COLO829 (cell line): ENCODE measurements around the gene STK32B.

Experiments
- DNase-seq: peaks from one replicate; pipeline ENCODE4 v3.0.0; 2012; ENCODE audit warnings: low spot score

Gene STK32B

DNA sequence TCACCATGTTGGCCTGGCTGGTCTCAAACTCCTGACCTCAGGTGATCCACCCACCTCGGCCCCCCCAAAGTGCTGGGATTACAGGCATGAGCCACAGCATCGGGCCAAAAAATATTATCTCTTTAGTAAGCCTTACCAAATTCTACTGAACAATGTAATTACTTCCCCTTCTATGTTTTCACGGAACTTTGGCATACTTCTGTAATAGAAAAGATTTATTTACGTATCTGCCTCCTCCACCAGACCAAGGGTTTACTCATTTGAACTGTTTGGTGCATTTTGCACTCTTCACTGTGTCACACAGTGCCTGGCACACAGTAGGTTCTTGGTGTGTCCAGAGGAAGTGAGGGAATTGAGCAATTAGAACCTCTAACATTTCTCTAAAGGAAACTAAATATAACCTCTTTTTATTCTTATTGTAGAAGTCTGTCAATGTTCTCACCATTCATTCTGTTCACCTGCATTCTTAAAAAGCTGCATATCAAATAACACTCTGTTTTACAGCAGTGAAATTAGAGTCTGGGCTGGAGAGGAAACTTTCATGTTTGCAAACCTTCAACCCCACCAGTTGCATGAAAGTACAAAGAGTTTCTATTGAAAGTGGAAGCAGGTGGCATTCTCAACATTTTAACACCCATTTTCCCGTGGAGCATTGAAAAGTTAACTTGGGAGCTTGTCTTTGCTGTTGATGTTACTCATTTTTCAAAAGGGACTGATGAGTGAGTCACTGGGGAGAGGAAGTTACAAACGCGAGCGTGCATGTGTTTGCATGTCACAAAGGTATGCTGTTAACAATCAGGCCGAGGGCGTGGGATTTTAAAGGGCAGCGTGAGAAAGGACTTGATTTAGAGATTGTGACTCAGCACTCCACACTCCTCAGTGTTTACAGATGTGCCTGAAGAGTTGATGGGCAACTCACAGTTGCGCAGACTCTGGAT, 314.1 kb downstream of the STK32B start:
- DNase-seq: peak; percentile 58

DNA sequence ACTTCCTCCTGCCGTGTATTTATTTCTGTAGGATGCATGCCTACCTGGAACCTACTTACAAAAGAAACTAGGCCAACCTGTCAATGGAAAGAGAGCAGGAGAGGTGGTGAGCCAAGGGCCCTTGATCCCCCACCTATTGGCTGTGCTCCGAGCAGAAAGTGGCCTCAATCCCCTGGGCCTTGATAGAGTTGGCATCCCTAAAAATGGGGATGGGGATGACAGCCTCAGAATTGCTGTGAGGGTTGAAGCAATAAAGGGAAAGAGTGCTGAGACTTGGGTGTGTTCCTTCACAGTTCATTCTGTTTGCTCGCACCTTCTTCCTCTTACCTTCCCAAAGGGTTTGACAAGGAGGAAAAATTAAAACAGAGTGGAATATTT, 314.7 kb downstream of the STK32B start:
- DNase-seq: no peak

DNA sequence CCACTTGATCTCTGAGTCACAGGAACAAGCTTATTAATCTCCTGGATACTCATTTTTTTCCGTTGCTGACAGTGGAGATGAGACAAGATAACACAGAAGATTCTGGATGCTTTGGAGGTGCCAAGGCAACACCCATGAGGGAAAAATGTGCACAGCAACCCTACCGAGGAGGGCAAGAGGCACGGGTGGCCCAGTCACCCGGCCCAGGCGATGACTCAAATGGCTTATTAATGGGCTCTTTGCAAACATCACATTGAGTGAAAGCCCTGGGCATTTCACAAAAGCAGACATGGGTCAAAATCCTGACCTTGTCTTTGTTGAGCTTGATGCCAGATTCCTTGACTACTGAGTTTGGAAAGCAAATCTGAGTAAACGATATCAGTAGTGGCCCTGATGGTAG, 315.1 kb downstream of the STK32B start:
- peak; percentile 29 for DNase-seq

DNA sequence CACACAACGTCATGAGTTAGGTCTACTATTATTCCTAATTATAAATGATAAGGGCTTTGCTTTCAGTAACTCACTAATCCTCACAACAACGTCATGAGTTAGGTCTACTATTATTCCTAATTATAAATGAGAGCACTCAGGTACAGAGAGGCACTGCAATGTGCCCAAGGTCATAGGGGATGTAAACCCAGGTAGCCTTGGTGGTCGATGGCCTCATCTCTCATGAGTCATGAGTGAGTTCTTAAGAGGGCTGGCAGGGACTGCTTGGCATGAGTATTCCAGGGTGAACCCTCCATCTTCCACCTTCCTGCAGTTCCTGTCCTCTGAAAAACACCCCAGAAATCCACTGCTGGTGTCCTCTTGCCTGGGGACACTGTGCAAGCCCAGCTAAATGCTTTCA, 317.1 kb downstream of the STK32B start:
- DNase-seq: no peak

DNA sequence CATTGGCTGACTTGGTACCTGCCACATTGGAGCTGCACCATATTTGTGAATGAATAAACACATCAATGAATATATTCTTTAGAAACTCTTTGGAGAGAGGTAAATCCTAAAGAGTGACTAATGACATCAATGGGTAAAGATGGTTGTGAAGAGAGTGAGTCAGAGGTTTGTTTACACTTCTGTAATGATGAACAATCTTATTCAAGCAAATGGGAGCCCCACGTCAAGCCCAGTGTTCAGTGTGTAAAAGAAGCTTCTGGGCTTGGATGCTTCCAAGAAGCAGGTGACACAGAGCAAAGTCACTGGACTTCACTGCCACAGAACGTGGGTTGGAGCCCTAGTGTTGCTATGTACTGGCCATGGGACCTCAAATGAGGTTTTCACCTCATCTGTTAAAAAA, 319.0 kb downstream of the STK32B start:
- peak; percentile 22 for DNase-seq

DNA sequence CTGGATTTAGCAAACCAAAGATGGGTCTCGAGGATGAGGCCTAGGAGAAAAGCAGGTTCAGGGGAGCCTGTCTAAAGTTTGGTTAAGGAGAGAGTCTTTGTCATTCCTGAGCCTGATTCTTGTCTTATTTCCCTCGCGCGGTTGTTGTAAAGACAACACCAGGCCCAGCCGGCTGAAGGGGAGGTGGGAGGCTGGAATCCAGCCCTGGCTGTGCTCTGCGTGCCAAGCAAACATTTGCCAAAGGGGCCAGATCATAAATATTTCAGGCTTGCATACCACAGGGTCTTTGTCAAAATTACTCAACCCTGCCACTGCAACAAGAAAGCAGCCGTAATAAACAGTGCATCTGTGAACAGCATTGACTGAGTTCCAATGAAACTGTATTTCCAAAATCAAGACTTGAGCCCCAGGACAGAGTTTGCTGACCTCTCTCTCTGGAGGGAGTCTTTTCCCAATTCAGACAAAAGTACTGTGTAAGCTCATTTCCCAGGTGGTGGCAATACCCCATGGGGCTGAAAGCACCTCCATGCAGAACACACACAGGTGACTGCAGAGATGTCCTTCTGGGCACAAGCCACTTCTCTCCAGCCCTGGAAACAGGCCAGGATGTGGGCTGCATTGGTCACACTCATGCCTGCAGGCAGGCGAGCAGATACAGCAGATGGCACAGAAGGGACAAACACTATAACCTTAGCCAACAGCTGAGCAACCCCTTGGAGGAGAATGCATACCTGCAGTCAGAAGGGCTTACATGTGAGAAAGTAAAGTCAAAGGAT, 320.3 kb downstream of the STK32B start:
- no peak for DNase-seq

DNA sequence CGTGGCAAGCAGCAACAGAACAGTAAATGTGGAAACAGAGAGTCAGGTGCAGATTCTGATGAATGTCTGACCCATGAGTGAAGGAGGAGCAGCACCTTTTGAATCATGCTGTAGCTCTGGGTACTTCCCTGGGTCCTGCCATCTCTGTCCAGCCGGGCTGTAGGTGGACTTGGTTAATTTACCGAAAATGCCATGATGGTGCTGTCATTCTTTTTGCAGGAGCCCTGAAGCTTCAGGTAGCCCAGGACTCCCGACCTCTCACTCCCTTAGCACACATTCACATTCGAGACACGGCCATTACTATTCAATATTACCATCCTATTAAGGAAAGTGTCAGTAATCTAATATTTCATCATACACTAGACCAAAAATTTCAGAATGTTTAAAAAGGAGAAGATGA, 320.9 kb downstream of the STK32B start:
- DNase-seq: no peak

DNA sequence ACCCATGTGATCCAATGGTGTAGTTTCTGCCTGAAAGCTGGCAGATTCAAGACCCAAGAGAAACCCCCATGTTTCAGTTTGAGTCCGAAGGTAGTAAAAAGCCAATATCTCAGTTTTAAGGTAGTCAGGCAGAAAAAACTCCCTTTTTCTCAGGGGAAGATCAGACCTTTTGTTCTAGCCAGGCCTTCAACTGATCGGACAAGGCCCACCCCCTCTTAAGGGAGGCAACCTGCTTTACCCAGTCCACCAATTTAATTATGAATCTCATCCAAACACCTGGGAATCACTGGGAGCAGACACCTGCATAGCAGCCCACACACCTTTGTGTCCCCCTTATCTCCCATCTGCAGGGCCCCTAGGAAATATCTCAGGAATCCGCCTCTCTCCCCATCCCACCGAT, 322.0 kb downstream of the STK32B start:
- DNase-seq: no peak

DNA sequence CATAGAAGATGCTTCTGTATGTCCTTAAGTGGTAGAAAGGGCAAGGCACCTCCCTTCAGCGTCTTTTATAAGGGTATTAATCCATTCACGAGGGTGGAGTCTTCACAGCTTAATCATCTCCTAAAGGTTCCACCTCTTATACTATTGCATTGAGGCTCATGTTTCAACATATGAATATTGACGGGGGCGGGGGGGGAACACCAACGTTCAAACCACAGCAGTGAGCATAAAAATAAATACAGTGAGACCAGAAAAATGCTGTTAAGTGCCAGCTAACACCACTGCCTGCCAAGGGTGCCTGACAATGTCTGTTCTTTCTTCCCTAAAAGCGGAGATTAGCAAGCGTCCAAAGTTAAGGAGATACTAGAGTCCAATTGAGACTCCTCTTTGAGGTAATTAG, 323.3 kb downstream of the STK32B start:
- DNase-seq: no peak

DNA sequence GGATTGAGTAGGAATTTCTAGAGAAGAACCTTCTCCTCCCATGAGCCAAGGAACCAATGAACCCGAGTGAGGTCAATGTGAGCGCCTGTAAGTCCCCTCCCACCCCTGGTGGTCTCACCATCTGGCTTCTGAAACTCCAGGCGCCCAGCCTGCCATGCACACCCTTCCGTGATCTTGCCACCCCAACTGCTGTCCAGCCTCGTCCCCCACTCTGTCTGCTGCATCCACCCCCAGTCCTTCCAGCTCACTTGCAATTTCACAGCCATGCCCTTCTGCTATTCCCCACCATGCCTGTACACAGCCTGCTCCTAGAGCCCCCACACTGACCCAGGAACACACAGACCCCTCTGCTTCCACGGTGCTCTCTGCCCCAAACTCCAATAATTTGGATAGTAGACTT, 323.7 kb downstream of the STK32B start:
- no peak for DNase-seq

DNA sequence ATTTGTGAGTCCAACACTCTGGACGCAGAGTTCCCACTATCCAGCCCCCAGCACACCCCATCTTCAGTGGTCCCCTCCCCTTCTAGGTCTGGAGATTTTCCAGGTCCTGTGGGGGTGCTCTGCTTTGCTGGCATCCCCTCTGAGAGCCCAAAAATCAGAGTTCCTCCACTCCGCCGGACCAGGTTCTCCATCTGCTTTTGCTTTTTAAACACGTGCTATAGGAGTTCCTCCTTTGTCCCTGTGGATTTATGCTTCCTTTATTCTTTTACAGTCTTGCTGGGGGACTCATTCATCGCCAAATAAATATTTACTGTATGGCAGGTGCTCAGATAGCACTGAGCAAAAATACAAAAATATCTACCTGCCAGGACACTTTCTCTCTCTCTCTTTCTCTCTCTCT, 324.7 kb downstream of the STK32B start:
- DNase-seq: no peak

DNA sequence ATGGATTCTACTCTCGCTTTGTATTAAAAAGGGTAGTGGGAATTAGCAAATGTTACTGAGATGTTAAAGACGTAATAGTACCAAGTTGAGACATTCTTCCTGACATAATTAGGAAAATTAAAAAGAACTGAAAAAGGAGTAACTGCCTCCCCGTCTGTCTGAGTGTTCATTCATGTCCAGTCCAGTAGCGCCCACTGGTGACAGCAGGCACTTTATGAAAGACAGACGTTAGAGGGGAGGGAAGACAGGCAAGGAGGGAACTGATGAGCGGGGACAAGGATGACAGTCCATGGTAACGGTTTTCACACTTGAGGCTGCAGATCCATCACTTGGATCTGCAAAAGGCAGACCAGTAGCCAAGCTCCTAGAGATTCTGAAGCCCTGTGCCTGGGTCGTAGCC, 326.7 kb downstream of the STK32B start:
- DNase-seq: peak; percentile 21

DNA sequence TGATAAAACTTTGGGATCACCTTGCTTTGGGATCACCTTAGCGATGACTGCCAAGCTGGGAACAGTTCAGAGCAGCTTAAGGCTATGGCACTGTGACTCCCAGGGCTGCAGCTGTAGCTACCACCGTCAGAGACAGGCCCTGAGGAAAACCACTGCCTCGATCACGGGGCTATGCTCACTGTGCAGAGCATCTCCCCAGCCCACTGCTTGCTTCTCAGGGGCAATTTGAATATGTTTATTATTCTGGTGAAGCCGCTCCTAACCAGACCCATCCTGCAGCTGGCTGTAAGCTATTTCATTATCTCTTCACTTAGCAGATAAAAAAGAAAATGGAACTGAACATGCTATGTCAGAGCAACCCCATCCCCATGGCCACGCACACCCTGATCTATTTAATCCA, 328.6 kb downstream of the STK32B start:
- no peak for DNase-seq

DNA sequence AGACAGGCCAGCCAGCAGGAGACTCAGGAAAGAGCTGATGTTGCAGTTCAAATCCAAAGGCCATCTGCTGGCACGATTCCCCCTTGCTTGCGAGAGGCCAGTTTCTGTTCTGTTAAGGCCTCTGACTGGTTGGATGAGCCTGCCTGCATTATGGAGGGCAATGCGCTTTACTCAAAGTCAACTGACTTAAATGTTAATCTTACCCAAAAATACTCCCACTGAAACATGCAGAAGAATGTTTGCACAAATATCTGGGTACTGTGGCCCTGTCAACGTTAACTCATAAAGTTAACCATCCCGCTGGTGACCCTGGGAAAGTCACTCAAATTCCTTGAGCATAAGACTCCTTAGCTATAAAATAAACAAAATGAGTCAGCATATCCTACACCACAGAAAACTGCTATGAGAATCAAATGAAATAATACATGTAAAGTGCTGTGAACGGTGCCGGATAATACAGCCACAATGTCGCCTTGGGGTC, 330.7 kb downstream of the STK32B start:
- no peak for DNase-seq

DNA sequence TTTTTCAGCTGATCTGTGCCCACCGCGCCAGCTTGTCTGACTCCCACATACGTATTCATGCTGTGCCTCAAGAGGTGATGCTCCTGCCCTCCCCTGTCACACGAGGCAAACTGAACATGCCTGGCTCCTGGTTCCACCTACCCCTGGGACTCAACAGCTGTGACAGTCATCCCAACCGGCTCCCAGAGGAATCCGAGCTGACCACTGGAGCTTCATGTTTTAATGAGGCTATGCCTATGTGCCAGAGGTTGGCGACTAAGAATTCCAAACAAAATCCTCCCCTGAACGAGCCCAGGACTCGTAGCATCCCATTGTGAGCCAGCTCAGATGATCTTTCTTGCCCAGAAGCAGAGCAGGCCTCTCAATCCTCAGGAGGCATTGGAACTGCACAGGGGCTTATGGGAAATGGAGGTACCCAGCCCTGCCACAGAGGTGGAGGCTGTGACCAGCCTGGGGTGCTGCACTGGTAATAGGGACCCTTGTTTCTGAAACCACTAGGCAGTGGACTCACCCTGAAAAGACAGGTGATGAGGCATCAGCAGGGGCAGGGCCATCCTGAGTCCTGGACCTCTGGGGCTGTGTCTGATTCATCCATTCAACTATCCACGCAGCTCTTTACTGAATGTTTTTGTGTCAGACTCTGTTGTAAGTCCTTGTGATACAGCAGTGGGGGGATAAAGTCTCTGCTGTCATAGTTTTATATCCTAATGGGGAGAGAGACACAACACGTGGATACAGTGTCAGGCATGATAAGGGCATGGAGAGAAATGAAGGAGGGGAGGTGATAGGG, 332.1 kb downstream of the STK32B start:
- DNase-seq: no peak

DNA sequence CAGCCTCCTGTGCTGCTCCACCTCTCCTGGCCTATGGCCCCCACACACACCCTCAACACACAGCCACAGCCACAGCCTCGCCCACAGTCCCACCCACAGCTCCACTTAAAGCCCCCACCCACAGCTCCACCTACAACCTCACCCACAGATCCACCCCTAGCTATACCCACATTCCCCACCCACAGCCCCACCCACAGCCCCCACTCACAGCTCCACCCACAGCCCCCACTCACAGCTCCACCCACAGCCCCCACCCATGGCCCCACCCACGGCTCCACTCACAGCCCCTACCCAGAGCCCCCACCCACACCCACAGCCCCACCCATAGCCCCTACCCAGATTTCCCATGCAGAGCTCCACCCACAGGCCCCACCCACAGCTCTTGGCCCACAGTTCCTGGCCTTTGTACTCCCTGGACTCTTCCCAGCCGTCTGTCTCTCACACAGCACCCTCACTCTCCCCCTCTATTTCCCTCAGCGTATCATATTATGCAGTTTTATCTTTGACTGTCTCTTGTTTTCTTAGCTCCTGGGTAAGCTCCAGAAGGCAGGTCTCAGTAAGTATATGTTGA, 334.5 kb downstream of the STK32B start:
- DNase-seq: no peak

DNA sequence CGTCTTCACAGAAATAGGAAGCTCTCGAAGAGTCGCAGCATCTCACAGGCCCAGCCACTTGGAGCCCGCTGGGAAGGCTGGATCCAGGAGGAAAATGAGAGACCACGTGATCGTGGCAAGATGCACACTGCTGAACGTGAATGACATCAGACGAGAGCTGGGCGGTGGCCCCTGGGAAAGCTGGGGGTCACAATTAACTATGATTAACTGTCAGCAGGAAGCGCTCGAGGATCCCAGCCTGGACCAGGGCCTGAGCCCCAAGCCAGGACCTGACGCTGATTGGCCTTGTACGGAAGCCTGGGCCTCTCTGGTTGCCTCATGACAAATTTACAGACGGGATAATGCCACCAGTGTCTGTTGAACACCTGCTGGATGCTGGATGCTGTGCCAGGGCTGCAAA, 335.6 kb downstream of the STK32B start:
- DNase-seq: no peak

DNA sequence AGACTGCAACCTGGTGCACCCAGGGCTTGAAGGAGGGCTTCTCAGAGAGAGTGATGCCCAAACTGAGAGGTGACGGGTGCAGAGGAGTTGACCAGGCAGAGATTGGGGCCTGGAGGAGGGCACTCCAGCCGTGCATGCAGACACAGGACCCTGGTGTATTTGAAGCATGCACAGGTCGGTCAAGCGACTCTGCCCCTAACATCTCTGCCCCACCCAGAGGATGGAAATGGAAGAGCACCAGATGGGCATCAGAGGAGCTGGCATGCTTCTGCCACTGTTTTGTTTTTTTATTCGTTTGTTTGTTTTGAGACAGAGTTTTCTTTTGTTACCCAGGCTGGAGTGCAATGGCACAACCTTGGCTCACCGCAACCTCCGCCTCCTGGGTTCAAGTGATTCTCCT, 336.2 kb downstream of the STK32B start:
- DNase-seq: no peak

DNA sequence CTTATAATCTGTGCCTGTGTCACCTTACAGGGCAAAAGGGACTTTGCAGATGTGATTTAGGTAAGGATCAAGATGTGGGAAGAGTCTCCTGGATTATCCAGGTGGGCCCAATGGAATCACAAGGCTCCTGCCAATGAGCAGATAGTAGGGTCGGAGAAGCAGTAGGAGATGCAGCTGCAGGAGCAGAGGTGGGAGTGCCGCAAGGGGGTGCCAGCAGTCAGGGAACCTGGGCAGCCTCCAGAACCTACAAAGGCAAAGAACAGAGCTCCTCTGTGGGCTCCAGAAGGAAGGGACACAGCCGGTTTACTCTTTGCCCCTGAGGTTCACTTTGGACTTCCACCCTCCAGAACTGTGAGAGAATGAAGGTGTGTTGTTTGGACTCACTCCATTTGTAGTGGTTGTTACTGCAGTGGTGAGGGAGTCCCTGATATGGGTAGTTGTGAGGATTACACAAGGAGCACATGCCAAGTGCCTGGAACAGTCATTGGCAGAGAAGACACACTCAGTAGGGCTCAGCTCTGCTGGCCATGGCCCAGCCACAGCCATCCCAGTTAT, 338.6 kb downstream of the STK32B start:
- DNase-seq: no peak

DNA sequence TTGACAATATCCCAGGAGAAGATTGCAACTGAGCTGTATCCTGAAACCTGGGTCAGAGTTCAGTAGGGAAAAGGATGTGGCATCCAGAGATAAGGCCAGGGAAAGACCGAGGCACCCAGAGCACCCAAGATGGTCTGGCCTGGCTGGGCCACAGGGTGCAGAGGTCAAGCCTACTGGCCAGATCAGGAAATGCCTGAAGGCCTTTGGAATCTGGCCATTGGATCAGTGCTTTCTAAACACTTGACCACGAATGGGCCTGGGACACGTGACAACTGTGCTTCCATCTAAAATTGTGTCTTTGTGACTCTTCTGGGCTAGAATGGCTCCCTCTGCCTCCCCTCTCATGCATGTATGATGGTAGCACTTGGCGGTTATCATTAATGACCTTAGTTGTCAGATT, 340.2 kb downstream of the STK32B start:
- DNase-seq: no peak

DNA sequence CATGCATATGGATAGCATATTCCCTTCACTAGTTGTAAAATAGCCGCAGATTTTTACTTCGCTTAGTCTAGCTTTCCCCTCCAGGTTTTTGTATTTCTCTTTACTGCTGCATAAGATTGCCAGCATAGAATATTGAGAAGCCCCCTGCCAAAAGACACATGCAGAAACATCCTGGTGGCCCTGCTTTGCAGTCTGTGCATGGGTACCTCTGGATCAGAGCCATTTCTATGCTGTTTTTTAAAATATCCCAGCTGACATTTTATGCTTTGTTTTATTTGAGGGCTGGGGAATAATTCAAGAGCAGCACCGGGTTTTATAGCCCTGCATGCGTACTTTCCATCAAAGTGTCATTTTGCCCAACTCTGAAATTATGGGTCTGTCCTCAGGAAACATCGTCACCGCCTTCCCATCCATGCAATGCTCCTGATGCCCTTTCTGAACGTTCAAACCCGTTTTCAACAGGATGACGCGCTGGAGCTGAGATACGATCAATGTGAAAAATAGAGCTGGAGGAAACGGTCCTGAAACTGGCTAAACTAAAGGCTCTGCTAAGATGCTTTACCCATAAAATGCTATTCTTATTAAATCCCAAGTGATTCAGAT, 342.7 kb downstream of the STK32B start:
- no peak for DNase-seq
